GM21825 (cell line): ENCODE measurements around the gene INPP4B.

ENCODE experiments used
- ATAC-seq: cut with Tn5 transposase; IDR thresholded peaks from one replicate; pipeline ENCODE4 v1.9.1; 2021; ENCODE audit warnings: mild to moderate bottlenecking, moderate library complexity; ENCODE audit not compliant: unreplicated experiment

INPP4B gene

GRCh38 chr4:142043509-142043908, 802.6 kb downstream of the INPP4B start:
- no peak for ATAC-seq

DNA sequence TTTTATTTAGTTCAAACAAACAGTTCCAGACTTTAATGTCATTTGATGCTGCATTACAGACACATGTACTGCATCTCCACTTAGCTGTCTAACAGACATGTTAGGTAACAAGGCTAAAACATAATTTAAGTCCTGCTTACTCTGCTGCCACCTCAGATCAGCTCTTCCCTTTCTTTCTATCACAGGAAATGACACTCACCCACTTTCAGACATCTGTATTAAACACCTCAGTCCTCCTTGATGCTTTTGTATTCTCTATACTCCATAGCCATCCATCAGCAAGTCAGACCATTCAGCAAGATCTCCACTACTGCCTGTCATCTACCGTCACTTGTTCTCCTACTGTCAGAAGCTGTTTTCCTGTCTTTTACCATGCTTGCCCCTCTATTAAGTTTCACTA, 804.3 kb downstream of the INPP4B start:
- ATAC-seq = no peak

GRCh38 chr4:142040043-142040442, 806.1 kb downstream of the INPP4B start:
- no peak for ATAC-seq

DNA sequence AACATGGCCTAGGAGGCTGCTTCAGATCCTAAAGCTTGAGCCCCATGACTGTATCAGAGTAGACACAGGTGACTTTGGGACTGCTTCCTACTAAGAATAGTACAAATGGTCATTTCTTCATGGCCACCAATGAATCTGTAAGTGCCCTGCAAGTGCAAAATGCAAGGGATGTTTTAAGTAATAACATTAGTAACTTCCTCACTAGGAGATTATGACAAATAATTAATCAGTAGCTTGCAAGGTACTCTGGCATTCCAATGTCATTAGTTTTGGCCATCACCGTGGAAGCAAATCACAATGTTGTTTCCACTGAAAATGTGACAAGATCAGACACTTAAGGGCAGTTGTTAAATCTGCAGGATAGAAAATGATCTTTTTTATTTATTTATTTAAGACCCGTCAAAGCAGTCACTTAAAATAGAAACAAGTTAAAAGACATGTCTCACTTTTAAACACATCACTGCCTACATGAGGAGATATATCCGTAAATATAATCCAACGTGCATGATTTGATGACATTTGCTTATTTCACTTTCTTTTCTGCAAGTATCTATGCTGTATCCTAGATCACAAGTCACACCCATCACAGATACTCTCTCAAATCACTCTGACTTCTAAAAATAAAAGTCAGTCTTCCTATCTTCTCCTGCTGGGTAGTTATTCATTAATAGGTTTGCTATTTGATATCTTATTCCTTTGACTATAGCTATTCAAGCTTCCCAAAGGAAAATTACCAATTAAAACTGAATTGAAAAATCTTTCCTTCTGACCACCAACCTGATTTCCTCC, 809.1 kb downstream of the INPP4B start:
- no peak for ATAC-seq

DNA sequence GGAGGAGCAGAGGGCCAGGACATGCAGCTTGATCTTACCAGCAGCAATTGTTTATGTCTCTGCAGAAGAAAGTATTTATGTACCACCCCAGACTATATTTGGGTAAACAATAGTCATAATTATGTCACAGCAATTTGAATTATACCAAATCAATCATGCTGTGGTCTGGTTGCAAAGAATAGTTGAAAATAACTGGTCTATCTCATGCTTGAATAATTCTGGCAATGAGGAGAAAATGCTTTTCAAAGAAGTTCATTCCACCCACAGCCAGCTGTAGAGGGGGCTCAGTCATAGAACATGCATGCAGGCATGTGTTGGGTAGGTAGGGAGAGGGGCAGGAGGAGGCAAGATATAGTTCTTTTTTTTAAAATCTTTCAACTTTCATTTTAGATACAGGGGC, 810.5 kb downstream of the INPP4B start:
- no peak for ATAC-seq

GRCh38 chr4:142034101-142034500, 812.0 kb downstream of the INPP4B start:
- ATAC-seq = no peak

DNA sequence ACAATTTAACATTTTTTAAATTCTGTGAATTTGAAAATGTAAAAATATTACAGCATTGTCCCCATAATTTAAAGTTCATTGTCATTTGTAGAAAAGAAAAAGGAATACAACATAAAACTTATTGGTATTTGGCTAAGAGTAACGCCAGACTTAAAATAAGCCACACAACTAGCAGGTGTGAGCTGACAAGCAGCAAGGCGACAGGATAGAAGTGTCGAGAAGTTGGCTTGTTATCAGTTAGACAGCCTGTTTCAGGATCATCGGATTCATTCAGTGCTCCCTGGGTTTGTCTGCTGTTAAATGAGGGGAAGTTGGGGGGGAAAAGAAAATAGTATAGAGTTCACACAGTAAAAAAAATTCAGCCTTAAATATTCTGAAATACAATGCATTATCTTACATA, 816.1 kb downstream of the INPP4B start:
- ATAC-seq = no peak

DNA sequence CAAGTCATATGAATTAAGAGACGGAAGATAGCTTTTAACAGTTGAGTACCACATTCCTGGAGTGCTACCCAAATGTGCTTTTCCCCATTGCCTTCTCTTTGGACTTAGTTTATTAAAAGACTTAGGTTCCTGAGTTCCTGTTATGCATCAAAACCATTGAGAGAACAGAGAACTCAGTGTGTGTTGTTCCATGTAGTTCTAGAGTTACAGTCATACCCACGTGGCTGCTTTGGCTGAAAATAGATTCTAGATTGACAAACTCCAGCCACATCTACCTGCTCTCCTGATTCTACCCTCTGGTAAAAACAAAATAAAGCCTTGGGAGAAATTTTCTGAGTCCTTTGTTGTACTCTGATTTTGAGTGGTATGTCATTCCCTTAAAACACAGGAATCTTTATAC, 824.3 kb downstream of the INPP4B start:
- no peak for ATAC-seq

DNA sequence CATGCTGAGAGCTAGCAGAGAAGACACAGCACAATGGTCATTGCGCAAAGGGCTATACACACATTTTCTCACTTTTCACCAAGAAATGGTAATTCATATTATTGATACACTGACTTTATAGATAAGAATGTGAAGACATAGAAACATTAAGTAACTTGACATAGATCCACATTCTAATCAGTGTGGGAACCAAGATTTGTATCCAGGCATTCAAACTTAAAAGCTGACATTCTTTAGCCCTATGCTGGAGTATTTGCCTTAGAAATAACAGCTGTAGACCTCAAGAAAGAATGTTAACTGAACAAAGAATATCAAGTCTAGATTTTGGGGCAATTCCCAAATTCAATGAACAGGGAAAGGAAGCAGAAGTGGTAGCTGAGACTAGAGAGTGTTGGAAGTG, 824.9 kb downstream of the INPP4B start:
- no peak for ATAC-seq

DNA sequence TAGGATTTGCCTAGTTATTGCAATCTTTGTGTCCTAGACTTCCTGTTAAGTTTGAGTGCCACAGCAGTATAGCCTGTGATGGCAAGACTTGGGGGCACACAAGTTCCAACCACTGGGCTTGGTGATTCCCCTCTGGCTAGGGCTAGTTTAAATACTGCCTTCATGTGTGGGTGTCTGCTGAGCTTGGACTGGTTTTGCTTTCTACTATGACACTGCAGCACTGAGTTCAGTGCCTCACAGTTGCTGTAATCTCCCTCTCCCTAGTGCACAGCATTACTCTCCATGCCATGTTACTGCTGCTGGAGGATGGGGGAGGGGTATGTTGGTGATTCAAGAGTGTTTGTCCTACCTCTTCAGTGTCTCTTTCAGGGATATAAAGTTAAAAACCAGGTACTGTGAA, 830.1 kb downstream of the INPP4B start:
- no peak for ATAC-seq

- ATAC-seq = no peak
Measured at GRCh38 chr4:142009751-142010150, 836.4 kb downstream of the INPP4B start.

GRCh38 chr4:142005519-142005918, 840.6 kb downstream of the INPP4B start:
- no peak for ATAC-seq

- no peak for ATAC-seq
Measured at GRCh38 chr4:141999446-142000143, 846.5 kb downstream of the INPP4B start.

DNA sequence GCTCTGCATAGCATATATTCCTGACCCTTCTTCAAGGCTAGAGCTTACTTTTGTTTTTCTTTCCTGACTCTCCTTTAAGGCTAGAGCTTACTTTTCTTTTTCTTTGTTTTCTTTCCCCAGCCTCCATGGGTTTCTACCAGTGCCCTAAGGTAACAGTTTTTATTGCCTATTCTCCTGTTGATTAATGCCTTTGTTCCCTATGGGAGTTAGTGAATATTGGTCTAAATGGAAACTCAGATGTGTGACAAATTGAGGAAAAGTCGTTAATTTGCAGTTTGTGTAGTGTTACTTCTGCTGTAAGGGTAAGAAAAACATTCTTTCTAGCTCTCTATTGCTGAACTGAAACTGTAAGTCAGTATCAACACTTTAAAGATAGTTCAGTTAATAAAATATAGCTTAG, 851.0 kb downstream of the INPP4B start:
- ATAC-seq = no peak

DNA sequence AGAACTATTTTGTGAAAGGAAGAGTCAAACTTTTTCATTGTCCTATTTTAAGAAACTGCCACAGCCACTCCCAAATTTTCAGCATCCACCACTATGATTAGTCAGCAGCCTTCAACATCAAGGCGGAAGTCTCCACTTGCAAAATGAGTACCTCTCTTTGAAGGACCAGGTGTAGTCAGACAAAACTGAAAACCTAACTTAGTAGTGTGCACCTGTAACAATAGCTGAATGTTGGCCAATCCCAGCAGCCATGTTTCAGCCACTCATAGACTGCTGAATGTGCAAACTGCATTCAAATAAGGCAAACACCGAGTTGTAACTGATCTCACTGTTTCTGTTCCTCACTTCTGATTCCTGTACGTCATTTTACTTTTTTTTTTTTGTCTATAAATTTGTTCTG, 868.7 kb downstream of the INPP4B start:
- no peak for ATAC-seq
